ENCODE data around the gene RASSF3. TPM values are rescaled to one million over a fixed set of nuclear protein-coding genes. Genes with fewer than 3 reads are reported as not detected.

Gene RASSF3
- polyA plus RNA-seq, 1 donor from 2014 or later: 0.06 TPM

GRCh38 chr12:64682572-64683277 lies 72.4 kb downstream of the RASSF3 start:
- no peak overlapping the region for H3K4me2 ChIP-seq (ENCODE audit: low read length)
- TF ChIP-seq REST (IDR thresholded peaks at IDR 0.05; ENCODE audit: borderline replicate concordance): no peak
- no peak for TF ChIP-seq SMC3 (conservative IDR thresholded peaks at IDR 0.05; ENCODE audit: poor library complexity)
- TF ChIP-seq POLR2AphosphoS5 (IDR thresholded peaks at IDR 0.05): no peak
- no peak for TF ChIP-seq TAF1 (IDR thresholded peaks at IDR 0.05; ENCODE audit: low read depth)
- no peak for TF ChIP-seq EZH2 (IDR thresholded peaks at IDR 0.05; ENCODE audit: borderline replicate concordance, insufficient read depth, low read length, poor library complexity, severe bottlenecking)
- no peak for TF ChIP-seq CTCF (IDR thresholded peaks at IDR 0.05; ENCODE audit: poor library complexity, severe bottlenecking)
- TF ChIP-seq RAD21 (conservative IDR thresholded peaks at IDR 0.05): no peak
- no peak for TF ChIP-seq MXI1 (conservative IDR thresholded peaks at IDR 0.05; ENCODE audit: poor library complexity, severe bottlenecking)
- TF ChIP-seq EP300 (conservative IDR thresholded peaks at IDR 0.05; ENCODE audit: poor library complexity, severe bottlenecking): no peak
- no peaks in the 10 kb centered on the region for H3K27me3 ChIP-seq (ENCODE audit: insufficient read depth, low read depth, low read length)
- H3K9ac ChIP-seq (ENCODE audit: low read length): no peak overlapping the region
- no peaks in the 10 kb centered on the region for H3K9me2 ChIP-seq (ENCODE audit: insufficient read depth, low read length)
- H3K36me3 ChIP-seq (ENCODE audit: insufficient read depth, low read length): no peaks in the 10 kb centered on the region
- H3F3A ChIP-seq (ENCODE audit: insufficient read depth, low read length, poor library complexity, severe bottlenecking): no peaks in the 10 kb centered on the region
- H3K9me3 ChIP-seq (ENCODE audit: low read length): no peaks in the 10 kb centered on the region
- no peak overlapping the region for H3K4me3 ChIP-seq (ENCODE audit: low read length)
- no peaks in the 10 kb centered on the region for H3K79me2 ChIP-seq (replicated peaks; ENCODE audit: insufficient read depth, low read length)
- no peaks in the 10 kb centered on the region for H4K20me1 ChIP-seq (ENCODE audit: insufficient read depth)
- no peak overlapping the region for H2AFZ ChIP-seq (ENCODE audit: low read depth, low read length)
- H3K27ac ChIP-seq (ENCODE audit: low read length): no peak overlapping the region

- no peak overlapping the region for H3K9ac ChIP-seq (ENCODE audit: low read length)
- no peak overlapping the region for H3K4me3 ChIP-seq (ENCODE audit: low read length)
- no peak overlapping the region for H3K27ac ChIP-seq (ENCODE audit: low read length)
- no peaks in the 10 kb centered on the region for H3K9me2 ChIP-seq (ENCODE audit: insufficient read depth, low read length)
- TF ChIP-seq MXI1 (conservative IDR thresholded peaks at IDR 0.05; ENCODE audit: poor library complexity, severe bottlenecking): no peak
- TF ChIP-seq TAF1 (IDR thresholded peaks at IDR 0.05; ENCODE audit: low read depth): no peak
- no peak for TF ChIP-seq REST (IDR thresholded peaks at IDR 0.05; ENCODE audit: borderline replicate concordance)
- TF ChIP-seq EZH2 (IDR thresholded peaks at IDR 0.05; ENCODE audit: borderline replicate concordance, insufficient read depth, low read length, poor library complexity, severe bottlenecking): no peak
- no peak for TF ChIP-seq POLR2AphosphoS5 (IDR thresholded peaks at IDR 0.05)
- TF ChIP-seq RAD21 (conservative IDR thresholded peaks at IDR 0.05): no peak
- no peak for TF ChIP-seq CTCF (IDR thresholded peaks at IDR 0.05; ENCODE audit: poor library complexity, severe bottlenecking)
- no peak for TF ChIP-seq EP300 (conservative IDR thresholded peaks at IDR 0.05; ENCODE audit: poor library complexity, severe bottlenecking)
- no peak for TF ChIP-seq SMC3 (conservative IDR thresholded peaks at IDR 0.05; ENCODE audit: poor library complexity)
- no peaks in the 10 kb centered on the region for H3K36me3 ChIP-seq (ENCODE audit: insufficient read depth, low read length)
- no peaks in the 10 kb centered on the region for H3K27me3 ChIP-seq (ENCODE audit: insufficient read depth, low read depth, low read length)
- no peaks in the 10 kb centered on the region for H4K20me1 ChIP-seq (ENCODE audit: insufficient read depth)
- no peak overlapping the region for H3K4me2 ChIP-seq (ENCODE audit: low read length)
- no peaks in the 10 kb centered on the region for H3F3A ChIP-seq (ENCODE audit: insufficient read depth, low read length, poor library complexity, severe bottlenecking)
- no peaks in the 10 kb centered on the region for H3K9me3 ChIP-seq (ENCODE audit: low read length)
- H3K79me2 ChIP-seq (replicated peaks; ENCODE audit: insufficient read depth, low read length): no peaks in the 10 kb centered on the region
- H2AFZ ChIP-seq (ENCODE audit: low read depth, low read length): no peak overlapping the region
These were observed 73.7 kb downstream of the RASSF3 start for GRCh38 chr12:64683816-64684543.

Measured in neural cell (in vitro differentiated cells).